ENCODE measurements around the gene RBM47. TPM values are rescaled to one million over a fixed set of nuclear protein-coding genes. Genes with fewer than 3 reads are reported as not detected.

Gene RBM47
- total RNA-seq, 1 donor from 2014 or later, result 2.4 TPM

GRCh38 chr4:40378619-40379018 is 251.0 kb downstream of the RBM47 start:
- intact Hi-C loops (cut with DNase I), result no loop called here
- no peak for DNase-seq
- no peak for ATAC-seq (ENCODE audit: poor library complexity)

- intact Hi-C loops (cut with DNase I), result no loop called here
- no peak for ATAC-seq (ENCODE audit: poor library complexity)
Observed at GRCh38 chr4:40377512-40378365, 251.9 kb downstream of the RBM47 start.

GRCh38 chr4:40375620-40376019 is 254.0 kb downstream of the RBM47 start:
- ATAC-seq (ENCODE audit: poor library complexity) (no peak), DNase-seq (no peak)
- intact Hi-C loops (cut with DNase I), result no loop called here

More at GRCh38 chr4:40377512-40378365, 251.9 kb downstream of the RBM47 start:
- DNase-seq, result no peak

GRCh38 chr4:40375095-40375494 is 254.6 kb downstream of the RBM47 start:
- intact Hi-C loops (cut with DNase I), result no loop called here
- ATAC-seq (ENCODE audit: poor library complexity), result no peak
- DNase-seq, result no peak

GRCh38 chr4:40373636-40374035 is 256.0 kb downstream of the RBM47 start:
- intact Hi-C loops (cut with DNase I), result no loop called here
- no peak for DNase-seq
- ATAC-seq (ENCODE audit: poor library complexity), result no peak

Small RNA genes lying within 50 kb of the gene (microRNA-seq; reads per million reads assigned to microRNA genes)
- gene MIR4802, result not detected

Other genes with a start within 250 kb of the RBM47 start
- 1.5 TPM for gene NSUN7, start 120.1 kb upstream of the RBM47 start, total RNA-seq

All from Right ventricle myocardium superior (tissue), 1 donor.